VCaP (cell line): Measurements from ENCODE around the gene TENM3.

Experiments used
- H3K27ac ChIP-seq: fragments of 450-650 bp; 2 replicates; pipeline ENCODE4 v1.5.1; 2017
- TF ChIP-seq, protein P1 (sequence below): fragments of 450-650 bp; conservative IDR thresholded peaks from 2 replicates; pipeline ENCODE4 v1.5.1; 2017; ENCODE audit warnings: mild to moderate bottlenecking, moderate library complexity

The TENM3 gene

DNA sequence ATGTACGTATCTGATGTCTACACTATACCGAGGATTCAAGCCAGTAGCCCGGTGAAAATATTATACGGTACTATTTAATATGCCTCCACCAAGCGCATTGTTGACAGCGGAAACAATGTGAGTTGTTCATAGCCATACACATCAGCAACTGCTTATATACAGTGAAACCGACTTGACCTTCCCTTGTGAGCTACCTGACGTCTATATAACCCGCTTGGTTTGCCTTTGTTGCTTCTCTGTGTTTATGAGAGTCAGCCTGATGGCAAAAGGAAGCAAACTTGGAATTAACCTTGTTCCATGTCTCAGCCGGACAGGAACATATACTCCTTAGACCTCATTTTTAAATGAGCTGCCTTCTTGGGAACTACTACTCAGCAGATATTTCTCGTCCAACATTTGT, 462.2 kb downstream of the TENM3 start:
- no peak overlapping the region for H3K27ac ChIP-seq
- TF ChIP-seq, protein P1, sequence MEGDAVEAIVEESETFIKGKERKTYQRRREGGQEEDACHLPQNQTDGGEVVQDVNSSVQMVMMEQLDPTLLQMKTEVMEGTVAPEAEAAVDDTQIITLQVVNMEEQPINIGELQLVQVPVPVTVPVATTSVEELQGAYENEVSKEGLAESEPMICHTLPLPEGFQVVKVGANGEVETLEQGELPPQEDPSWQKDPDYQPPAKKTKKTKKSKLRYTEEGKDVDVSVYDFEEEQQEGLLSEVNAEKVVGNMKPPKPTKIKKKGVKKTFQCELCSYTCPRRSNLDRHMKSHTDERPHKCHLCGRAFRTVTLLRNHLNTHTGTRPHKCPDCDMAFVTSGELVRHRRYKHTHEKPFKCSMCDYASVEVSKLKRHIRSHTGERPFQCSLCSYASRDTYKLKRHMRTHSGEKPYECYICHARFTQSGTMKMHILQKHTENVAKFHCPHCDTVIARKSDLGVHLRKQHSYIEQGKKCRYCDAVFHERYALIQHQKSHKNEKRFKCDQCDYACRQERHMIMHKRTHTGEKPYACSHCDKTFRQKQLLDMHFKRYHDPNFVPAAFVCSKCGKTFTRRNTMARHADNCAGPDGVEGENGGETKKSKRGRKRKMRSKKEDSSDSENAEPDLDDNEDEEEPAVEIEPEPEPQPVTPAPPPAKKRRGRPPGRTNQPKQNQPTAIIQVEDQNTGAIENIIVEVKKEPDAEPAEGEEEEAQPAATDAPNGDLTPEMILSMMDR = no peak

DNA sequence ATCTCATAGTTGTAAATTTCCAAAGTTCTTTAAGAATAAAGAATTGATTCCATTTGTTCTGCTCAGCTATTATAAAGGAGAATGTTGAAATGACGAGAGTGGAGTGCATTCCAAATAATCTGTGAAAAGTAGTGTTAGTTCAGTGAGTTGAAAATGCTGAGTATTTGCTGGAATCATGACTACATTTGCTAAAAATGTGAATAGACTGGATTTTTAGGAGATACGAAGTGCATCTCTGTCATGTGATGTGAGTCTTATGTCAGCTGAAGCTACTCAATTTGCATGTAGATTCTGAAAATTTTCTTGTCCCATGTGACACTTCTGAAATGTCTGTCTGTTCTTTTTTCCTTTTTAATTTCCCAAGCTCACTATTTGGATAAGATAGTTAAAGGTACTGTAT, 468.0 kb downstream of the TENM3 start:
- no peak overlapping the region for H3K27ac ChIP-seq
- TF ChIP-seq, protein P1 = no peak

DNA sequence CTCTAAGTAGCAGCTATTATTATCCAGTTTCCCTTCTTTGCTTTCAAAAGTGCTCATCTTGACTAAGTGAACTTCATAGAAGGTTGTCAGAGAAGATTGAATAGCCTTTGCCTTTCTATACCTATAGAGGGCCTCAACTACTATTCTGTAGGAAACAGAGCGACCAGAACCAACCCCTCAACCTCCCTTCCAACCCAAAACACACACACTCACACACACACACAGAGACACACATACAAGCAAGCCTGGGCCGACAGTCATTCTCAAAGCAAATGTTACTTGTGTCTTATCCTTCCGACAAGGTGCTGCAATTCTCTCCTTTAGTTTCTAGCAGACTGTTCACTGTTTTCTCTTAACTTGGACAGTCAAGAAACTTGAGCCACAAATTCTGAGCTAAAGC, 472.3 kb downstream of the TENM3 start:
- TF ChIP-seq, protein P1 = no peak
- H3K27ac ChIP-seq = no peak overlapping the region

DNA sequence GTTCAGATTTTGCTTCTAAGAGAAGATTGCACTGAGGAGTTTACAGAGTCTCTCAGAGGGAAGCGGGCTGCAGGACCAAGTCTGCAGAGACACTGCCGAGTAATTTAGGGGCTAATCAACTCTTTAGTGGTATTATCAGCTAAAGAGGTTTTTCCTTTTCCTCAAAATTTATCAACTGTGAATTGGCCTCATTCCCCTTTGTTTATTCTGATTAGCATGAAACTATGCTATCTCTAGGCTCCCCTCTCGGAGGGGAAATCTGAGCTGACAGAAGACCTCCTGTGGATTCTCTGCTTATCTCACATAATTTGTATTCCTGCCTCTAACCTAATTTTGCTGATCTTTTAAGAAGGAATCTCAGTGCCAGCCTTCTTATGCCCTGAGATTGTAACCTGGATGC, 473.0 kb downstream of the TENM3 start:
- TF ChIP-seq, protein P1 = no peak

DNA sequence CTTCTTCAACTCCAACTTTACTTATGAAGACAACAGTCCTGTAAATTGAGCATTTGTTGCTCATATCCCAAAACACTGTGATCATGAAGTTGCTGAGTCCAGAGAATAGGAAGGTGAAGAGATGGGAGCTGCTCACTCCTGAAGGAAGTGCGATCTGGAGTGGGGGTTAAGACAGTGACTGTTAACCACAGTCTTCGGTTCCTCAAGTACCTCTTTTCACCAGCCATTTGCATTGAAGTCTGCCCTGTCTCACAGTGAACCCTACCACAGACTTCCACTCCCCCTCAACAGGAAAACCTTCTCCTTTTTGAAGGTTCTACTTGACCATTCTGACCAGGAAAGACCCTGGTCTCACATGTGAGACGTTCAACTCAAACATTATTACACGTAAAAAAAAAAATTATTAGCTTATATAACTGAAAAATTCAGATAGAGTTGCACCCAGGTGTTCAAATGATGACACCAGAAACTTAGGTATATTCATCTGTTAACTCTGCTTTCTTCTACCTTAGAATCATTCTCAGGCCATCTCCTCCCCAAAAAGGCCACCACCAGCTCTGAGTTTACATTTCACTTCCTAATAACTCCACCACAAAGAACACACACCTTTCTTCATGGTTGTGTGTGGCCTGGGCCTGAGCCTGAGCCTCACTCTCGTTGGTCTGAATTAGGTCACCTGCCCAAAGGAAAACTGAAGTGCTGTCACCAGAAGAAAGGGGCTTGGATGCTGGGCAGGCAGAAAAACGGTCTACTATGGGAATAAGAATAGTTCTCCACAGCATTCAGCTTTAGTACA, 474.8 kb downstream of the TENM3 start:
- no peak overlapping the region for H3K27ac ChIP-seq
- TF ChIP-seq, protein P1 = no peak

More for the DNA sequence above, 473.0 kb downstream of the TENM3 start:
- no peak overlapping the region for H3K27ac ChIP-seq

DNA sequence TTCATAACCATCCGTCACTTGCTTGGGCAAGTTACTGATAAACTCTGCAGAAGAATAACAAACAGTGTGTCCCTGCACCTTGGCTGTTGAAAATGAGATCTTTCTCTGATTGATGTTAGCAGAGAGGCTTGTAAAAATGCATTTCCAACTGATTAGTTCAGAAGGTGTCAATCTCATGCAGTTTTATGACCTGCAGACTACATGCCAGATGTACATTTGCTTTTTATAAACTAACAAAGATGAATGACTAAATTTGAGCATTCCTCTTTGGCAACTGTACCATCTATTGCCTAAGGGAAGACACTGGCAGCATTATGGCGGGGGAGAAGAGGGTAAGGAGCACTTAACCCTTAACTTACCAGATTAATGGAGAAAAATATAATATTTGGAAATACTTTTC, 481.2 kb downstream of the TENM3 start:
- H3K27ac ChIP-seq = peak overlapping the region; percentile 9; the same call in 1 of the 2 replicates
- TF ChIP-seq, protein P1 = no peak

DNA sequence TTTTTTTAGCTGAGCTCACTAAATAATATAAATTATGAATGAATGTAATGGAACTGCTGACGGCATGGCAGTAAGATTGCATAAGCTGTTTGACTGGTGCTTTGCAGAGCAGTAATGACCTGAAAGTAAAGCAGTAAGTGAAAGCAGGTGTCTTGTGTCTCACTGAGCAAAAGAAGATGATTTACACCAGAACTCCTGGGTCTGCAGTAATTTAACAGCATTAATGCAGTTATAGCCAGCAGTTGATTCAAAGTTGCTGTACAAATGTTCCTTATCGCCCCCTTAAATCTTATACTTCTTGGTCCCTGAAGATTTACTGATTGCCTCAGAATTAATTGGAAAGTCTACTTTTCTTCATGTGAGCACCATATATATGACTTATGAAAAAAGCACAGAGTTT, 486.3 kb downstream of the TENM3 start:
- TF ChIP-seq, protein P1 = no peak
- H3K27ac ChIP-seq = no peak overlapping the region
